Measurements from ENCODE around the gene BRD2.

BRD2 gene

GRCh38 chr6:32973144-32974015 is 5.0 kb downstream of the BRD2 start:
- peak overlapping the region; percentile 96 for H3K4me3 ChIP-seq (ENCODE audit: low read length)
- peak; percentile 31 for DNase-seq (ENCODE audit: low read depth)
- TF ChIP-seq CTCF (conservative IDR thresholded peaks at IDR 0.05; ENCODE audit: low read length) = no peak

GRCh38 chr6:32974016-32974333 is 5.6 kb downstream of the BRD2 start:
- peak overlapping the region; percentile 96 for H3K4me3 ChIP-seq (ENCODE audit: low read length)
- TF ChIP-seq CTCF (conservative IDR thresholded peaks at IDR 0.05; ENCODE audit: low read length) = no peak
- peak; percentile 44 for DNase-seq (ENCODE audit: low read depth)

- H3K4me3 ChIP-seq (ENCODE audit: low read length) = peak overlapping the region; percentile 96
- TF ChIP-seq CTCF (conservative IDR thresholded peaks at IDR 0.05; ENCODE audit: low read length) = no peak
- no peak for DNase-seq (ENCODE audit: low read depth)
Observed at GRCh38 chr6:32974541-32975308, 6.3 kb downstream of the BRD2 start.

- DNase-seq (ENCODE audit: low read depth) = no peak
- peak overlapping the region; percentile 96 for H3K4me3 ChIP-seq (ENCODE audit: low read length)
- no peak for TF ChIP-seq CTCF (conservative IDR thresholded peaks at IDR 0.05; ENCODE audit: low read length)
Observed at GRCh38 chr6:32975886-32976285, 7.5 kb downstream of the BRD2 start.

GRCh38 chr6:32976334-32977069 is 8.1 kb downstream of the BRD2 start:
- no peak for DNase-seq (ENCODE audit: low read depth)
- H3K4me3 ChIP-seq (ENCODE audit: low read length) = peak overlapping the region; percentile 96
- TF ChIP-seq CTCF (conservative IDR thresholded peaks at IDR 0.05; ENCODE audit: low read length) = no peak

GRCh38 chr6:32977272-32977952 is 9.0 kb downstream of the BRD2 start:
- TF ChIP-seq CTCF (conservative IDR thresholded peaks at IDR 0.05; ENCODE audit: low read length) = no peak
- peak overlapping the region; percentile 13; the same call in 1 of the 2 replicates for H3K4me3 ChIP-seq (ENCODE audit: low read length)
- no peak for DNase-seq (ENCODE audit: low read depth)
